CD4-positive, alpha-beta T cell treated with Interleukin-21 for 1 hour (primary cell): ENCODE results near the gene UCK2.

Experiments used
- DNase-seq: peaks from one replicate; pipeline ENCODE4 v3.0.0-alpha.2; 2020

UCK2 gene

DNA sequence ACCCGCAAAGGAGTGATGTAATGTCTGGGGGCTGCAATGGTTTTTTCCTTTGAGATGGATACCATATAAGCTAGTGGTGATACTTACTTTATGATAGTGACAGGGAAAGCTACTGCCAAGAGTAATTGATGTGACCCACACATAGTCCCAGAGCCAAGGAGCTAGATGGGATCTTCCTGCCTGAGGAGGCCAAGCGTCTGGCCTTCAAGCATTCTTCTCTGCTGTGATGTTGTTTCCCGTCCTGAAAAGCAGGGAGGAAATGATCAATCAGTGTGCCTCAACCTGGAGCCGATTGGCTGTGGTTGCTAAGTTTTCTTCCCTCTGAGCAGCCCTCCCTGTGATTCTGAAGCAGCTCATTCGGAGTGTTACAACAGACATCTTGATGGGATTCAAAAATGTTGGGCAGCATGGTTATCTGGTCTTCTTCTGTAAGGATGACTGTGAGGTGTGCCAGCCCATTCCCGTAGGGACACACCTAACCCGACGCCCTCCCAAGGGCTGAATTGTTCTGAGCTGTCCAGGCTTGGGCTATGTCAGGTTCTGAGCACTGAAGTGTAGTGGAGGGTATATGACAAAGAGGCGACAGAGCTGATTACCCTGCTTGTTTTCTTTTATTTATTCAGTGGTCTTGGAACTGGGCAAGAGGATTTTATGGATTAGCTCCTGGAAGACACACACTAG, 56.7 kb downstream of the UCK2 start:
- DNase-seq, result no peak

DNA sequence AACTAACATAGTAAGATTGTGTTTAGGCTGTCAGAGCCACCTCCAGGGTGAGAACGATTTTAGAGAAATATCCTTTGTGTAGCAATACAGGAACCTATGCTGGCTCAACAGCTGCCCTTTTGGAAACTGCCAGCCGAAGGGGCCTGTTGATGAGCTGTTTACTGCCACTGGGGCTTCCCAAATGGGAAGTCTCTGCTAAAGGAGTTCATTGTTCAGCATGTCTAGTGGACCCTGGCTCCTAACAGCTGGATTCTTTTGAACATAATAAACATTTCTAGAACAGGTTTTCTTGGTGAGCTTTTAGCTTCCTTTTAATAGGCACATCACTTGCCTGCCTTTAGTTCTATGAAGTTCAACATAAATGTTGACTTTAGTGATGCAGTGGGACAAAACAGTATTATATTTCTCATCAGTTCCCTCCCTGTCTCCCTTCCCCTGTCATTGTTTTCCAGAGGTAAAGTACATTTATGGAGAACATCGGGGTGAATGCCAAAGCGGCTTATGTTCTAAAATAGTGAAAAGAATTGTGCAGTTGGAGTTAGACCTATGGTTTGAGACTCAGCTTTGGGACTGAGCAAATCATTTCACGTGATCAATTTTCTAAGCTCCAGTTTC, 57.4 kb downstream of the UCK2 start:
- DNase-seq, result no peak

DNA sequence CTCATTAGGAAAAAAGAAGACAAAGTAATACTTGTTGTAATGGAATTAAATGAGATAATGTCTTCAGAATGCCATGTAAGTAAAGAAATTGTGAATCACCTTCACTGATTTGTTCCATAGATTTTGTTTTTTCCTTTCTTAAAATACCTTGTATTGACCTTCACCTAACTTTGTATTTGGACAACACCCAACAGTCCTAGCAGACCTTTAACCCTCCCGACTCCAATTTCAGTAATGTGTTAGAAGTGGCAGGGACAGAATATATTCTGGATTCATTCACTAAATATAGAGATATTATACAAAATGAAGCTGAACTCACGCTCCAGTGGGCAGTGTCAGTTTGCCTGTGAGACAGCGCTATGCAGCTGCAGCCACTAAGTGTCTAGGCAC, 57.9 kb downstream of the UCK2 start:
- no peak for DNase-seq

DNA sequence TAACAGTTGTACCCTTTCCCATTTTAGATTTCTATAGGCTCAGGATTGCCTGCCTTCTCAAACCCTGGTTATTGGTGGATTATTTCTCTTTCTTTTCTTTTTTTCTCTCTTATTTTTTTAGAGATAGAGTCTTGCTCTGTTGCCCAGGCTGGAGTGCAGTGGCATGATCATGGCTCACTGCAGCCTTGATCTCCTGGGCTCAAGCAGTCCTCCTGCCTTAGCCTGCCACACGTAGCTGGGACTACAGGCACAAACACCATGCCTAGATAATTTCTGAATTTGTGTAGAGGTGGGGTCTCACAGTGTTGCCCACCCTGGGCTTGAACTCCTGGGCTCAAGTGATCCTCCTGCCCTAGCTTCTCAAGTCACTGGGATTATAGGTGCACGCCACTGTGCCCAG, 58.8 kb downstream of the UCK2 start:
- DNase-seq, result no peak

DNA sequence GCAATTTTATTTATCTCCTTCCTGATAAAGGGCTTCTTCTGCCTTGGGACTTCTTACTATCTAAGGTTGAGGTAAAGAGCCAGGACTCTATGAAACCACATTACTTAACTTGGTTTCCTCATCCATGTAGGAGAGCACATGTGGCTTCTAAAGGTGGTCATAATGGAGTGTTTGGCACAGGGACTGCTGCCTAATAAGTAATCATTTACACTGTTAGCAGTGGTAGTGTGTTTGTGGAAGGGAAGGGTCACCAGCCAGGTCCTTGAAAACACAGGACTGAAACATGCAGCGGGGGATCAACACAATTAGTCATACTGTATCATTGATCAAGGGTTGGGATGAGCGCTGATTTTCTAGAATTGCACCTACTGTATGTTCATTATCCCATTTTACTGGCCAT, 59.6 kb downstream of the UCK2 start:
- DNase-seq, result no peak

DNA sequence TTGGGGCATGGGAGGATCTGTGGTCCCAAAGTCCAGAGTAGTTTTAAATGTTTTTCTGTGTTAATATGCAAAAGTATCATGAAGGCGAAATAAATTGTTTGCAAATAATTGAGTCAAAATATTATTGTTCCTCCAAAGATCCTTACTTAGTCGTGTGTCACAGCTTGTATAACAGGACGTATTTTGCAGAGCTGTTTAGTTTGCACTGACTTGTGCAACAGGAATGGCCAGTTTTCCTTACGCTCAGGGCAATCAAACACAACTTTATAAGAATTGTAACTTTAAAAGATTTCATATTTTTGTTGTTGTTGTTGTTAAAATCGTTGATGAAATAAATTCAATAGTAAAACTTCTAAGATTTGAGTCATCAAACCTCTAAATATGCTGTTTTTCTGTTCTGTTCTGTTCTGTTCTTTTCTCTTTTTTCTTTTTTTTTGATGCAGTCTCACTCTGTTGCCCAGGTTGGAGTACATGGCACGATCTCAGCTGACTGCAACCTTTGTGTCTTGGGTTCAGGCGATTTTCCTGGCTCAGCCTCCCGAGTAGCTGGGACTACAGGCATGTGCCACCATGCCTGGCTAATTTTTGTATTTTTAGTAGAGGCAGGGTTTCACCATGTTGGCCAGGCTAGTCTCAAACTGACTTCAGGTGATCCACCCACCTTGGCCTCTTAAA, 60.6 kb downstream of the UCK2 start:
- no peak for DNase-seq

DNA sequence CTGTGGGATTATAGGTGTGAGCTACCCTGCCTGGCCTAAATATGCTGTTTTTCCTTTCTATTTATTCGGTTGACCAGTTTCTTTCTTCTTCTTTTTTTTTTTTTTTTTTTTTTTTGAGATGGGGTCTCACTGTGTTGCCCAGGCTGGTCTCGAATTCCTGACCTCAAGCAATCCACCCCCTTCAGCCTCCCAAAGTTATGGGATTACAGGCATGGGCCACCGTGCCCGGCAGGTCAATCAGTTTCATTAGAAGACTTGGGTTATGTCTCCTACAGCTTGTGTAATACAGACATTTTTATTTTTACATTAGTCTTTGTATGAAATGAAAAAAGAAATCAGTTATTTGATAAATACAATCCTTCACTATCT, 61.1 kb downstream of the UCK2 start:
- no peak for DNase-seq

DNA sequence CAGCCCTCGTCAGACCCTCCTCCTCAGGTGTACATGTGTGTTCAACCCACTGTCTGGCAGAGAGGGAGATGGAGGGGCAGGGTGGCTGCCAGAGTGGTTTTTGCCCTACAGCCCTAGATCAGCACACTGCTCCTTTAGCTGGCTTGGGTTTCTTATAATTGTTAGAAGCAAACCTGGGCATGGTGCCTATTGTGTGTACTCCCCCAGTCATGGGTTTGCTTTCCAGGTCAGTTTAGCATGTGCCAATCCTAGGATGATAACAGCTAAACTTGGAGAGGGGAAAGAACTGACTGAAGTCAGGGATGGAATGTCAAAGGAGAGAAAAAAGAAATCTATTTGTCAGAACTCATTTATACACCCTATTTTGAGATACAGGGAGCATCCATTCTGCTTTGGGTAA, 63.3 kb downstream of the UCK2 start:
- DNase-seq, result no peak

DNA sequence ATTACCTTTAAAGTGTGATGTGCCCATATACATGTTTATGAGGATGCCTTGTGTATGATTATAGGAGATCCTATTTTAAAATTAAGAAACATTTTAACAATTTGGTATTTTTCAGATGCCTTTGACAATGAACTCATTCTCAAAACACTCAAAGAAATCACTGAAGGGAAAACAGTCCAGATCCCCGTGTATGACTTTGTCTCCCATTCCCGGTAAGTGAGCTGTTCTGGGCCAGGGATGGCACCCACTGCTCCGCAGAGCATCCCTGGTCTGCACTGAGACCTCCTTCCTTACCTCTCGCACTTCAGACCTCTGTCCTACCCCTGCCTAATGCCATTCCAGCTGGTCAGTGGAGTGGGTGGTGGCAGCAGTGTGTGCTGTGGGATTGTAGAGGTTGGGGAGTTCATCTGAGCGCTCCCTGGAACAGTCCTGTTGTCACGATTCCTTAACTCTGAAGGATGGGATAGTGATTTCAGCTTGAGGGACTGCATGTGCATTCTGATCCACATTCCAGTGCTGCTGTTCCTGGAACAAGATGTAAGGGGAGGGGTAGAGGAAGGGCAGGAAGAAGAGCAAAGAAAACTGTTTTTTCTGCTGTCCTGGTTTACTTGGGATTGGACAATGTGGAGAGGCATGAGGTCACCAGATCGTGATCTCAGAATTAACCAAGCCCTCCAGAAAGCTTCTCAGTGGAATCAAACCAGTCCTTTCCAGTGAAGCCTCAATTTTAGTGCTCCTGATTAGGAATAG, 63.9 kb downstream of the UCK2 start:
- DNase-seq, result no peak

DNA sequence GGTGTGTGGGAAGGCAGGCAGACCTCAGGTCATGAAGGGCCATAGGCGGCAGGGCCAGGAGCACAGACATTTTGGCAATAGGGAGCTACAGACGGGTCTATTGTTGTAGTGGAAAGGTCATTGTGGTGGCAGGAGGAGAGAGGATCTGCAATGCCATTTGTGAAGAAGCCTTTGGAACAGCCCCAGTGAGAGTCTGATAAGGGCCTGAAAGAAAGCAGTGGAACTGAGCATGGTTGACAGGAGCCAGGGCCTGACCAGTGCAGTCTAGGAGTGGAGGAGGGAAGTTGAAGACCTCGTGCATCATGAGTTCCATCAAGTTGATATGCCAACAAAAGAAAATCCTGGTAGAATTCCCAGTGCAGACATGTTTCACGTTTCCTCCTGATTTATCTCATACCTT, 65.5 kb downstream of the UCK2 start:
- no peak for DNase-seq

DNA sequence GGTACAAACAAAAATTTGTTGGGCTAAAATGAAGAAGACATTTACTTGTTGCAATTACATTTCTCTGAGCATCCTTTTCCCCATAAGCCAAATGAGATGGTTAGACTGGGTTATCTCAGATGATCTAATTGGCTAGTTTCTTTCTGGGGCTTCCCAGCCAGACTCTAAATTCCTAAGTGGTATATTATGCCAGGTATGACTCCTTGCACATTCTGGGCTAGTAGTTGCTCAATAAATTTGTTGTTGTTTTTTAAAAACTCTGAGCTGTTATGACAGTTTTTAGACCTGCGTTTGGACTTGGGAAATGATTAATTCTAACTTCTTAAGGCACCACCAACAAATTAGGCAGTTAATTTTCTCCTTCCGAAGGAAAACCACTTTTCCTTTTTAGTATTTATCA, 66.1 kb downstream of the UCK2 start:
- no peak for DNase-seq

DNA sequence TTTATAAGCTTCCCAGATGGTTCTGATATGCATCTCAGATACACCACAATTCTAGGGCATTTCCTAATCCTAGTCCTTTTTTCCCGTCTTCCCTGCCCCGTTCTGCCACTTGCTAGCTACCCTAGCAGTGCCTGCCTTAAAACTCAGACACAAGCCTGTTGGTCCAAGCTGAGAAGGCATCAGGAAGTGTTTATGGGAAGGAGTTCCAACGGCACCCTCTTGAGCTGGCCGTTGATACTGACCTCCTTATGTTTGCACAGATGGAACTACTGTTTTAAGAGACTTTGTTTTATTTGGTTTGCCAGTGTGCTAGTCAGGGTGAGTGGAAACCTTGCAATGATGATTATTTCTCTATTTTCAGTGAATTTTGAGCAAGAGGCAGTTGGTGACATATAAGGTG, 67.2 kb downstream of the UCK2 start:
- DNase-seq, result no peak

DNA sequence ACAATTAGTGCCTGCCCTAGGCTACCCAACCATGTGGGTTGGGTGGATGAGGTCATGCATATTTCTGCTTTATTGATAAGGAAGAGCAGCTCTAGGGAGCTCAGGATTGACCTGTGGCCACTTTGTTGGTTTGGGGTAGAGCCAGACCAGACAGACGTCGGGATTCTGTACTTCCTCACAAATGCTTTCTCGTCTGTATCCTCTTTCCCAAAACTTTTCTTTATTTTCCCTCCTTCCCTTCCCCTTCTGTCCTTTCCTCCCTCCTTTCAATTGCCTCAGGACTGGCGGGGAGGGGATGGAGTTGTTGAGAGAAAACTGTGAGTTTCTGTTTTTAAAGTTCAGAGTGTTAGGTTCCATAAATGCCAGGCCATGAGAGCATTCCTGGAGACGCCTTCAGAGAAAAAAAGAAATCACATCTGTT, 68.0 kb downstream of the UCK2 start:
- no peak for DNase-seq

DNA sequence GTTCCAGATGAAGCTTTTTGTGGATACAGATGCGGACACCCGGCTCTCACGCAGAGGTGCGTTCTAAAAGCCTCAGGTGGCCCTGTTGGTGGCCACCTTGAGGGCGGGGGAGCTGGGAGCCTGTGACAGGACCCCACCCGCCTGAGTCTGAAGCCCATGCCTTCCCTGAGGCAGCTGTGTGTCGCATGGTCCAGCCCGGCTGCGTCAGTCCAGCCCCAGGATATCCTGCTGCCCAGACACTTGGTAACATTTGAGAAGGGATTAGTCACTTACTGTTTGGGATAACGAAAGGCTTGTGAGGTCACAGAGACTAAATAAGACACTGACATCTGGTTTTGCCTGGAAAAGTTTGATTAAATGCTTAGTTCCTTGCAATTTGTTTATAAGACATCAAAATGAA, 68.9 kb downstream of the UCK2 start:
- no peak for DNase-seq

DNA sequence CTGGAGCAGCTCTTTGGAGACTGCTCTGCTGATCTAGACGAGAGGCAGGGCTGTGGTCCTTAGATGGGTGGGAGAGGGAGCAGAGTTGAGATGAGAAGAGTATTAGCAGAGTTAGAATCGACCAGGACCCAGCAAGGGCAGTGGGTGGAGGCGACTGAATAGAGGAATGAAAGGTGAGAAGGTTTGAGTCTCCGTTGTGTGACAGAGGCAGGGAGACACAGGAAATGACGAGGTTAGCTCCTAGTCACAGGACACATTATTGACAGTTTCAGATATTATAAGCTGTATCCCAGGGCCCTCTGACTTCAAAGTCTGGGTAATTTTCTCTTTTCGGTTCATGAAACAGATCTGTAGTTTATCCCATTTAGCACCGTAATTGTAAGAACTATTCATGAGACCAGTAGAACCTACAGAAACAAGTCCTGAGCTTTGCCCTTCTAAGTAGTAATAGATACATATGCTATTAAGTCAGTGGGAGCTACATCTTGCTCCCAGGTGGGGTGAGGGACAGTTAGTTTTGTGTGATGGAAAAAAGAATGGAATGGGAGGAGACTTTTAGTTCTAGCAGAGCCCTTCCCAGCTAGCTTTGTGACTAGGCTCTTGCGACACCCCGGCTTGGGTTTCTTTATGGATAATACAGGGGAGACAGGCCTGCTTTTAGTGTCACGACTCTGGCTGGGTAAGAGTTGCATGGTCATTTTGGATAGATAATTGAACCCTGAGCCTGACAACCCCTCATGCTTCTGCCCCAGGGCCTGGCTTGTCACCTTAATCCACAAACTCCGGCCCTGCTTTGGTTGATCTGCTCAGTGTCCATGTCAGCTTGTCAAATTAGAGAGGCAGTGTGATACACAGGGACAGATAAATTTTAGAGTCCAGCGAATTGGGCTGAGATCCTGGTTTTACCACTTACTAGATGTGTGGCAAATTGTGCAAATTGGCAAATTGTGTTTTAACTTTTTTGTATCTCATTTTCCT, 70.2 kb downstream of the UCK2 start:
- DNase-seq, result no peak

DNA sequence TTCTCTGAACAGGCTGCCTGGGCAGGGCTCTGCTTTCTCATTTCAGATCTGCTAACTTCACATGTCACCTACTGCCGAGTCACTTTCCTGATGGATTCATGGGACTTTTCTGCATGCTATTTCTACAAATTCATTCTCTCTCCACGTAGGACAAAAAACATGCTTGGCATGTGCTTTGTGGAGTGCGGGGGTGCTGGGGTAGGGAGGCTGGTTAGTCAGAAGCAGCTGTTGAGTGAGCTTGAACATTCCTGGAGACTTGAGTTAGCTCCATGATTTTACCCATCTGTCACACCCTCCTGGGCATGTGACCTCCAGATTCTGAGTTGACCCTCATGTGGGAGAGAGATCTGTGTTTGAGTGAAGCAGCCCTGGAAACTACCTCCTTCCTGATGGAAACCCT, 71.4 kb downstream of the UCK2 start:
- no peak for DNase-seq

DNA sequence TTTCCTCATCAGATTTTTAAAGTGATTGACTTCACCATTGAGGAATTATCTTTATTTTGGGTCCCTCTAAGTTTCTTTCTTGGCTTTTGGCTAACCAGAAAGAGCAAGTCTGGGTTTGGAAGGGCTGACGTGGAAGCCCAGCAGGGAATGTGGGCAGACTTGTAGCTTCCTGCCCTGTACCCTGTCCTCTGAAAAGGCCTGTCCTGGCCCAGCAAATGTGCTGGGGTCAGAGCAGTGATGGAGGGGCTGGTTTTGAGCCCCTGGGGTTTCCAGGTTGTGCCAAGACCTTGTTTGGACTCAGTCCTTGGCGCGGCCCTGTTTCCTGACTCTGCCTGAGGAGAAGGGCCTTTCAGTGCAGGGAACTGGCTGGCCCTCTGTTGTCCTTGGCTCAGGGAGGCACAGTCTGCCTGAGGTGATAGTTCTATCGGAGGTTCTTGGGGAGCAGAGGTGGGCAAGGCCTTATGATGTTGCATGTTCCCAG, 72.1 kb downstream of the UCK2 start:
- no peak for DNase-seq

DNA sequence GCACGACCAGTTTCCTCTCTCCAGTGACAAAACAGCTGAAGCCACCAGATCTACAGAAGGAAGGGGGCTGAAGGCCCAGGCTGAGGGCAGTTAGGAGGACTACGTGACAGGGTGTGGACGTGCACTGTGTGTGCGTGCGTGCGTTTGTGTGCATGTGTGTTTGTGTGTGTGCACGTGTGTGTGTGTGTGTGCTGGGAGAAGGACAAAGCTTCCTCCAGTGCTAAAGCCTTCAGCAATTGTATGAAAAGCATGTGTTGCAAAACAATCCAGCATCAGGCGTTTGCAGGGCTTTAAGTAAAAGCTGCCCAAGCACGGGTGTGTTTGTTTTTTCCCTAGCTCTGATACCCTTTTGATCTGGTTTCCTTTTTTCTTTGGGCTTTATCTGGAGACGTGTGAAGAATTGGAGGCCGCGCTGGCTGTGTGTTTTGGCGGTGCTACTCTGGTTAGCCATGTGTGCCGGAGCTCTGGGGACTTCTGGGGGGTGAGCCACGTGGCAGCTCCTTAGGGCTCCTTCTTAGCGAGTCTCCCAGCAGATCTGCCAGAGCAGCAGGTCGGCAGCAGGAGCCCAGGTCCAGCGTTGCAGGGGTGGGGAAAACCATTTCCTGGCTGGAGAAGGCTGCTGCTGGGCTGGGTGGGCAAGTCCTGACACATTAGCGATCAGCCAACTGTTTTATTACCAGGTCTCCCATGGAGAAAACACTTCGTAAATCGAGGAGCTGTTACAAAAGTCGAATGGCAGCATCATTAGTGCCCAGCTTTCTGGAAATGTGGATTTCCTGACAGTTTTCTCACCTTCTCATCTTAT, 73.4 kb downstream of the UCK2 start:
- no peak for DNase-seq

DNA sequence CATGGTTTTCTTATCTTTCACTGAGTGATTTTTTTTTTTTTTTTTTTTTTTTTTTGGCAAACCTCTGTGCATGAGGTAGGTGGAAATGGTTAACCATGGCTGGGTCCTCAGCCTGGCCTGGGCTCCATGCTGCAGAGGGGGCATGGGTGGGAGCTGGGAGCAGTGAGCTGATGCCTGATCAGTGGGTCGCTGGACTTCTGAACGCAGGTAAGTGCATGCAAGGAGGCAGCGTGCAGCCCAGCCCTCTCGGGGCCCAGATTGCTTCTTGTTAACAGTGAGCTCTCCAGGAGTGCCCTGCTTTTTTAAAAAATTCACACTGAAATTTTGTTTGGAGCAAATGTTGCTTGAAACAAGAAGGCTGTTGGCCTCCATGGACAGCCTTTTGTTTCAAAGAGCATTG, 75.2 kb downstream of the UCK2 start:
- DNase-seq, result no peak

DNA sequence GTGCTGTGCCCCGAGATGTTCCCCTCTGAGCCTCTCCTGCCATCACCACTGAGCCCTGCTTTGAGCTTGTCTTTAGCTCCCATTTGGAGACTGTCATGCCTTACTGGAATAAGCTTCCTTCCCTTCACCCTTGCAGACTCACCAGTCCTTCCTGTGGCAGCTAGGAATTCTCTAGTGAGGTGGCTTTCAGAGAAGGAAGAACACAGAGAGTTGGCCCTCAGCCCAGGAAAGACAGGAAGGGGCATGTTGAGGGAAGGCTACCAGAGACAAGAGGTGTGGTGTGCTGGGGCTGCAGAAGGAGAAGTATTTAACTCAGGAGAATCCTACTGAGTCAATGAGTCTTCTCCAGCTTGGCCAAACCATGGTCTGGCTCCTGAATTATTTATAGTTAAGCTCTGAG, 76.3 kb downstream of the UCK2 start:
- no peak for DNase-seq

DNA sequence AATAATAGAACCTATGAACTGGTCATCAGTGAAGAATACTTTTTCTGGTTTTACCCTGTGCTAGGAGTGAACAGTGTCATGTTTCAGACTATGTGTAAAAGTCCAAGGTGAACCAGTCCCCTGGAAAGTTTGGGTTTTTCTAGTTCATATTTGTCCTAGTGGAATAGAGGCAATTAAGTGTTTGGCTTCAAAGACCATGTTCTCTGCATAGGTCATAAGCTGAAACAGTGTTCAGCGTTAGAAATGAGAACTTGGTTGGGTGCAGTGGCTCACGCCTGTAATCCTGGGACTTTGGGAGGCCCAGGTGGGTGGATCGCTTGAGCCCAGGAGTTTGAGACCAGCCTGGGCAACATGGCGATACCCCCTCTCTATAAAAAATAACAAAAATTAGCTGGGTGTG, 77.5 kb downstream of the UCK2 start:
- no peak for DNase-seq

DNA sequence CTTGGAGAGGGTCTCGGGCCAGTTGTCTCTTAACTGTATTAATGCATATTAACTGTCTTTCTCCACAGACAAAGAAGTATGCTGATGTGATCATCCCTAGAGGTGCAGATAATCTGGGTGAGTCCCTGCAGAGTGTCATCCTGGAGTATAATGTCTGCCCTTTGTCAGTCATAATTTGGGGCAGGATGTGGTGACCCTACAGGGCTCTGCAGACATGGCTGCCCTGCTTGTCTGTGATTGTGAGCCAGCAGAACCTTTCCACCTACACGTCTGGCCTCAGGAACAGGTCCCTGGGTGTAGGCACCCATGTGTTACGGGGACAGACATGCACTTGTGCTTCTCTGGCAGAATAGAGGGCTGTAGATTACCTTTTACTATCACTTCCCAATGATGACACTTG, 78.4 kb downstream of the UCK2 start:
- DNase-seq, result no peak
